Effector CD8-positive, alpha-beta T cell (primary cell): ENCODE data around the gene IFIT1.
"Not testable (repeated sequence)": the region's sequence is repeated elsewhere in the genome, so short reads cannot be mapped to it uniquely, and the experiment has no call there.

Source experiments
- DNase-seq: peaks from one replicate; lab custom pipeline; 2025; lab: John Stamatoyannopoulos, UW

IFIT1 gene

DNA sequence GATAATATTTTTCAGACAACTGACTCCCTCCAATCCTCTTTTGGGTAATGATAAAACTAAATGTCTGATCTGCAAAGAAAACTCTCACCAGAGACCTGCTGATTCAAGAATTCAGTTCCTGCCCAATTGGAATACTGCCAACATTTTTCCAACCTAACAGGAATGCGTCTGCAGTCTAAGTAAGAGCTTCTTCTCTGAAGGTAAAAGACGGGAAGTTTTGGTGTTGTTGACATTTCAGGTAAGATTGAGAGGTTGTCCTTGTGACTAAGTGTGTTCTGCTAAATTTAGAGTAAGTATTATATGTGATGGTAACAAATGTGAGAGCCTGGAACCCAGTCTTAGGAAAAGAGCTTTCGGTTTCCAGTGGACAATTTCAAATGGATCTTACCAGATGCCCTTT, 39.6 kb downstream of the IFIT1 start:
- no peak for DNase-seq

DNA sequence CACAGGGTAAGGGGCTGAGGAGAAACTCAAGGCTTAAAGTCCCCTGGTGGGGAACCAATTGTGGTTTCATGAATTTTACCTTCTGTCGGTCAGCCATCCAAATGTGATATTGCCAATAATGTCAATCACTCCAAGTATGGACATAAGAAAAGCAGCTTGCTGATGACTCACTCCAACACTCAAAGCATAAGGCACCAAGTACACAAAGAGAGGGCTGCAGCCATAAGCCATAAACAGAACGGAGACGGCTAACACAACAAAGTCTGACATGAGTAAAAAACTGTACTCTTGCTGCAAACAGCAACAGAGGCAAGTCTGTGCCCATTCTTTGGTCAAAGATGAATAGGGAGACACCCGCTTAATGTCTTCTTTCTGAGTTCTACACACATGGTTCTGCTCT, 46.1 kb downstream of the IFIT1 start:
- no peak for DNase-seq

DNA sequence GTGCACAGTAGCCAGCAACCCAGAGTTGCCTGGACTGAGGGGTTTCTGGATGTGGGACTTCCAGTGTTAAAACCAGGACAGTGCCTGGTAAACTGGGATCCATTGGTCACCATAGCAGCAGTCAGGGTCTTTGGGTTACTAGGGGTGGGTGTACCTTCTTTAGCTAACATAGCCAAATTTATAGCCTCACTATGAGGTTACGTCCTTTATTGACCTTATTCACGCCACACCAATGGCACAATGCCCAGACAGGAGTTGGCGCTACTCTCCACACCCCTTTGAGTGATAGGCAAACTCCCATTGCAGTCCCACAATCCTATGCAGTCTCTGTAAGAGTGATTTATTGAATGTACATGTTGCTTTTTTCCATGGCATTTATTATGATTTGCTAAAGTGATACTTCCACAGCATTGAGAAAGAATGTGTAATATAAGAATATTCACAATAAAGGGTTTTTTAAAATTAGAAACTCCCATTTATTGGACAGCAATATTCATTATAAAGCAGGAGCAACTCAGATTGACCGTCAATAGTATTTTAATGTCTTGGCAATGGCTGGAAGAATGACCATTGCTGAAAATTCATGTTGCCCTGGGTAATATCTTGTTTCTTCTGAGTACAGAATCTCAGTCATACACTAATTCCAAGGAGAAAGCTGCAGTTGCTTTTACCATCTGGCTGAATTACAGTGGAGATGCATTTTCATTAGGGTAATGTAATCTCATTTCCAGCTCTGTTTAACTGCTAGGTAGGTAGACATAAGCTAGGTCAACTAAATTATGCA, 48.0 kb downstream of the IFIT1 start:
- no peak for DNase-seq

DNA sequence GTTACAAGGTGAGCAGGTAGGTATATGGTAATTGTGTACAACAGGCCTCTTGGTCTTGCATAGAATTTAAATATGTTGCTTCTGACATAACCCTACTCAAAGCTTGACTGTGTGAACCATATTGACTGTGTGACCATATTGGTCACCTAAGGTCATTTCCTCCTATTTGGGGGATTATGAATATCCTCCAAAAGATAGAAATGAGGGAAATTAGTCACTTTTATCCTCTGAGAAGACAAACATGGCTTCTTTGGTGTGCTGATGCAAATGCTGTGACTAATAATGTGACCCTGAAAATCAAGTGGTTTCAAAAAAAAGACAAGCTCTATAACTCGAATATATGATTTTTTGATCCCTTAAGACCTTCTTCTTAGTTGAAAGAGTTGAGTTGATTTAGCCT, 49.9 kb downstream of the IFIT1 start:
- no peak for DNase-seq

DNA sequence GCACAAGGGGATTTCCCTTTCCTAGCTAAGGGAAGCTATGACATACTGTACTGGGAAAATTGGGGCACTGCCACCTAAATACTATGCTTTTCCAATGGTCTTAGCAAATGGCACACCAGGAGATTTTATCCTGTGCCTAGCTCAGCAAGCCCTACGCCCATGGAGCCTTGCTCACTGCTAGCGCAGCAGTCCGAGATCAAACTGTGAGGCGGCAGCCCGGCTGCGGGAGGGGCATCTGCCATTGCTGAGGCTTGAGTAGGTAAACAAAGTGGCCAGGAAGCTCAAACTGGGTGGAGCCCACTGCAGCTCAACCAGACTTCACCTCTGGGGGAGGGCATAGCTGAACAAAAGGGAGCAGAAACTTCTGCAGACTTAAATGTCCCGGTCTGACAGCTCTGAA, 52.4 kb downstream of the IFIT1 start:
- DNase-seq, result not testable (repeated sequence)

DNA sequence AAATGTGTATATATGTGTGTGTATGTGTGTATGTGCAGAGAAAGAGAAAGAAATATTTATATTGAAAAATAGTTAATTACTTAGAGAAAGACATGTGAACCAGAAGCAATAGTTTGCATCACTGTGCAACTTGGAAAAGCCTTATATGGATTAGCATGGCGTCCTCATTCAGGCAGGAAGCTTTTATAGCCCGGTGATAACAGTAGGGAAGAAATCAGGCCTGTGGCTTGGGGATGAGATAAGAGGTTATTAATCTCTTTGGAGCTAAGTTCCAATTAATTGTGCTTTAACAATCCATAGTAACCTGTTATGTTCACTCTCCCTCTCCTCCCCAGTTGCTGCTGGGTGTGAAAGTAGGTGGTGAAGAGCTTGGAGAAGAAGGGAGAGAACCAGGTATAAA, 58.5 kb downstream of the IFIT1 start:
- no peak for DNase-seq

DNA sequence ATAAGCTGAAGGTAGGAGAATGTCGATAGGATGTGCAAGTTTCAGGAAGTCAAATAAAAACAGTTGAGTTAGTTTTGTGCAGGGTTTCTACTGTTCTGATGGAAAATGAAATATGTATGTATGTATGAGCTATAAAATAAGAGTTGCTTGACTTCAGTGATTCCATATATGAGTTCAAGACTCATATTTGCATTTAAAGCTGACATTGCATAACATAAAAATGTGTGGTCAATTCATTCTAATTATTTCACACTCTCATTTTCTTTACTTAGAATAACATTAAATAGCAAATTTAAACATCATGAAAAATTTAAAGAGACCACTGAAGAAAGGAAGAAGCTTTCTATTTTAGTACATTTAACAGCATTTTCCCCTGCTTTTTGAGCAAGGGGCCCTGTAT, 59.8 kb downstream of the IFIT1 start:
- no peak for DNase-seq

DNA sequence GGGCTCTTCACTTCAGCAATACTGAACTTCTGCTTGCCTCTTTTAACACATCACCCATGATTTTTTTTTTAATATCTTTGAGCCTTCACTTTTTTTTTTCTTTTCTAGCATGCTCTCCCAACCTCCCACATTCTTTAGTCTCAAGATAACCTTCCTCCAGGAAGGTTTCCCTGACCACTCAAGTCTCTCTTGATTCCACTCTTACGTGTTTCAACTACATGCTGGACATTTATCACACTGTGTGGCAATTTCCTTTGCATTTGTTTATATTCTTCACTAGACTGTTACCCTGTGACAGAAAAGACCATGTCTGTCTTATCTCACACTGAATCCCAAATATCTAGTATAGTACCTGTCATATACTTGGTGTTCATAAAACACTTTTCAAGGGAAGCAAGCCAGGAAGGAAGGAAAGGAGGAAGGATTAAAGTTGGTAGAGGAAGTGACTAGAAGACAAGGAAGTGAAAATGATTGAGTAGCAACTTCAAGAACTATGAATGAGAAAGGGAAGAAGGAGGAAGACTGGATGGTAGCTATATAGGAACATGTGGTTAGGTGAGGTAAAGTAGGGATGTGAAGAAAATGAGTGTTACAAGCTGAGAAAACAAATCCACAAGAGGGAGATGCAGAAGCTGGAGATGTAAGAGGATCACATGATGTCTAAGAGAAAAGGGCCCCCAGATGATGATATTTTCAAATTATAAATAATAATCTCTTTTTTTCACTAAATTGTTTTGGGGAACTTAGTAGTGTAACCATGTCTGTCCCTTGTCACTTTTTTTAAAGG, 62.3 kb downstream of the IFIT1 start:
- no peak for DNase-seq
